Measurements from ENCODE around the gene MYOM3. TPM values are rescaled to one million over a fixed set of nuclear protein-coding genes. Genes with fewer than 3 reads are reported as not detected.

The MYOM3 gene
- total RNA-seq, 1 experiment from 2014 or later, result 31.5 TPM

GRCh38 chr1:24119859-24120756, 8.2 kb upstream of the MYOM3 start:
- in situ Hi-C loops (cut with HindIII; ENCODE audit: low pct_unique_long_range_greater_than_20kb, low sequenced_read_pairs), result no loop called here
- peak; percentile 80 for DNase-seq (ENCODE audit: low read depth)

GRCh38 chr1:24119489-24119858, 7.5 kb upstream of the MYOM3 start:
- no peak for DNase-seq (ENCODE audit: low read depth)
- in situ Hi-C loops (cut with HindIII; ENCODE audit: low pct_unique_long_range_greater_than_20kb, low sequenced_read_pairs), result no loop called here

- no peak for DNase-seq (ENCODE audit: low read depth)
- in situ Hi-C loops (cut with HindIII; ENCODE audit: low pct_unique_long_range_greater_than_20kb, low sequenced_read_pairs), result no loop called here
These were observed 6.7 kb upstream of the MYOM3 start for GRCh38 chr1:24118410-24119242.

GRCh38 chr1:24117722-24118409, 5.9 kb upstream of the MYOM3 start:
- in situ Hi-C loops (cut with HindIII; ENCODE audit: low pct_unique_long_range_greater_than_20kb, low sequenced_read_pairs), result no loop called here
- peak; percentile 87 for DNase-seq (ENCODE audit: low read depth)

- in situ Hi-C loops (cut with HindIII; ENCODE audit: low pct_unique_long_range_greater_than_20kb, low sequenced_read_pairs), result no loop called here
- DNase-seq (ENCODE audit: low read depth), result no peak
These were observed 5.2 kb upstream of the MYOM3 start for GRCh38 chr1:24117132-24117531.

GRCh38 chr1:24114753-24115152, 2.8 kb upstream of the MYOM3 start:
- DNase-seq (ENCODE audit: low read depth), result no peak
- in situ Hi-C loops (cut with HindIII; ENCODE audit: low pct_unique_long_range_greater_than_20kb, low sequenced_read_pairs), result no loop called here

GRCh38 chr1:24113641-24114033, 1.7 kb upstream of the MYOM3 start:
- in situ Hi-C loops (cut with HindIII; ENCODE audit: low pct_unique_long_range_greater_than_20kb, low sequenced_read_pairs), result no loop called here

GRCh38 chr1:24111262-24111995, 506 bp downstream of the MYOM3 start:
- in situ Hi-C loops (cut with HindIII; ENCODE audit: low pct_unique_long_range_greater_than_20kb, low sequenced_read_pairs), result no loop called here
- DNase-seq (ENCODE audit: low read depth), result no peak

More at GRCh38 chr1:24113641-24114033, 1.7 kb upstream of the MYOM3 start:
- DNase-seq (ENCODE audit: low read depth), result no peak

- in situ Hi-C loops (cut with HindIII; ENCODE audit: low pct_unique_long_range_greater_than_20kb, low sequenced_read_pairs), result no loop called here
- DNase-seq (ENCODE audit: low read depth), result no peak
These were observed 1.2 kb downstream of the MYOM3 start for GRCh38 chr1:24110642-24111261.

GRCh38 chr1:24109686-24110475, 2.1 kb downstream of the MYOM3 start:
- in situ Hi-C loops (cut with HindIII; ENCODE audit: low pct_unique_long_range_greater_than_20kb, low sequenced_read_pairs), result no loop called here
- DNase-seq (ENCODE audit: low read depth), result no peak

GRCh38 chr1:24109166-24109483, 2.8 kb downstream of the MYOM3 start:
- in situ Hi-C loops (cut with HindIII; ENCODE audit: low pct_unique_long_range_greater_than_20kb, low sequenced_read_pairs), result no loop called here
- DNase-seq (ENCODE audit: low read depth), result no peak

- DNase-seq (ENCODE audit: low read depth), result peak; percentile 87
- in situ Hi-C loops (cut with HindIII; ENCODE audit: low pct_unique_long_range_greater_than_20kb, low sequenced_read_pairs), result no loop called here
These were observed 3.4 kb downstream of the MYOM3 start for GRCh38 chr1:24108334-24109165.

GRCh38 chr1:24107462-24108138, 4.3 kb downstream of the MYOM3 start:
- peak; percentile 71 for DNase-seq (ENCODE audit: low read depth)
- in situ Hi-C loops (cut with HindIII; ENCODE audit: low pct_unique_long_range_greater_than_20kb, low sequenced_read_pairs), result no loop called here

GRCh38 chr1:24105368-24106160, 6.4 kb downstream of the MYOM3 start:
- in situ Hi-C loops (cut with HindIII; ENCODE audit: low pct_unique_long_range_greater_than_20kb, low sequenced_read_pairs), result no loop called here
- no peak for DNase-seq (ENCODE audit: low read depth)

- in situ Hi-C loops (cut with HindIII; ENCODE audit: low pct_unique_long_range_greater_than_20kb, low sequenced_read_pairs), result no loop called here
- DNase-seq (ENCODE audit: low read depth), result no peak
These were observed 7.1 kb downstream of the MYOM3 start for GRCh38 chr1:24104854-24105253.

Data from Caki2 (cell line).